Uterus (tissue), 4 donors: Measurements from ENCODE around the gene TMEM94. TPM values are rescaled to one million over a fixed set of nuclear protein-coding genes. Genes with fewer than 3 reads are reported as not detected.

ENCODE experiments used
- DNase-seq, 2 donors: peaks; one replicate each; pipeline ENCODE4 v3.0.0-alpha.2; 2019 to 2020
- H3K27ac ChIP-seq, 2 donors: fragments of 200-600 bp; sonication (generic); 1 replicate in 1 of 2; 2 replicates in 1 of 2; pipeline ENCODE4 v1.5.1; 2016 to 2018
- H3K27me3 ChIP-seq, 2 donors: fragments of 200-600 bp; sonication (generic); one replicate each; pipeline ENCODE4 v1.5.1; 2018 to 2019; ENCODE audit warnings: control low read depth in 1 of 2
- H3K36me3 ChIP-seq, 2 donors: fragments of 200-600 bp; sonication (generic); one replicate each; pipeline ENCODE4 v1.5.1; 2019; ENCODE audit warnings: control low read depth in 1 of 2
- H3K4me1 ChIP-seq, 2 donors: fragments of 200-600 bp; sonication (generic); one replicate each; pipeline ENCODE4 v1.5.1; 2018 to 2019; ENCODE audit warnings: control low read depth in 1 of 2
- H3K4me3 ChIP-seq, 2 donors: fragments of 200-600 bp; sonication (generic); 1 replicate in 1 of 2; 2 replicates in 1 of 2; pipeline ENCODE4 v1.5.1; 2018 to 2019; ENCODE audit warnings: mild to moderate bottlenecking in 1 of 2
- H3K9me3 ChIP-seq, 2 donors: fragments of 200-600 bp; sonication (generic); one replicate each; pipeline ENCODE4 v1.5.1; 2019; ENCODE audit warnings: control low read depth in 1 of 2
- CTCF ChIP-seq, 4 experiments: fragments of 200-600 bp in 2 of 4; fragments of 450-650 bp in 2 of 4; sonication (generic) in 2 of 4; IDR thresholded peaks; one replicate each; pipeline ENCODE4 v1.5.1; 2016 to 2019; ENCODE audit warnings: antibody characterized with exemption in 4 of 4, mild to moderate bottlenecking in 2 of 4, moderate library complexity in 1 of 4
- POLR2A ChIP-seq, 2 donors: fragments of 450-650 bp; IDR thresholded peaks; one replicate each; pipeline ENCODE4 v1.6.1; 2016; ENCODE audit warnings: antibody characterized with exemption in 2 of 2, mild to moderate bottlenecking in 1 of 2, moderate library complexity in 1 of 2
- intact Hi-C: fragments of 100-400 bp; cut with DNase I; formaldehyde crosslinking; loops from one replicate; pipeline ENCODE4 v1.15.1; 2023; ENCODE audit warnings: low total_unique reads
- total RNA-seq, 4 donors: library from RNA; depleted of rRNA in 3 of 4; stranded (reverse); fragments of >200 nt in 3 of 4; gene quantifications; one replicate each; pipeline versions ENCODE4 v1.1.0 to v1.2.4, GENCODE V29; 2014 to 2023
- donor health status: DM: yes; HTN: yes; CAD: no.

Gene TMEM94
- total RNA-seq, 4 donors from 2014 or later = 3.8 to 91.2 (median 26.0) TPM

DNA sequence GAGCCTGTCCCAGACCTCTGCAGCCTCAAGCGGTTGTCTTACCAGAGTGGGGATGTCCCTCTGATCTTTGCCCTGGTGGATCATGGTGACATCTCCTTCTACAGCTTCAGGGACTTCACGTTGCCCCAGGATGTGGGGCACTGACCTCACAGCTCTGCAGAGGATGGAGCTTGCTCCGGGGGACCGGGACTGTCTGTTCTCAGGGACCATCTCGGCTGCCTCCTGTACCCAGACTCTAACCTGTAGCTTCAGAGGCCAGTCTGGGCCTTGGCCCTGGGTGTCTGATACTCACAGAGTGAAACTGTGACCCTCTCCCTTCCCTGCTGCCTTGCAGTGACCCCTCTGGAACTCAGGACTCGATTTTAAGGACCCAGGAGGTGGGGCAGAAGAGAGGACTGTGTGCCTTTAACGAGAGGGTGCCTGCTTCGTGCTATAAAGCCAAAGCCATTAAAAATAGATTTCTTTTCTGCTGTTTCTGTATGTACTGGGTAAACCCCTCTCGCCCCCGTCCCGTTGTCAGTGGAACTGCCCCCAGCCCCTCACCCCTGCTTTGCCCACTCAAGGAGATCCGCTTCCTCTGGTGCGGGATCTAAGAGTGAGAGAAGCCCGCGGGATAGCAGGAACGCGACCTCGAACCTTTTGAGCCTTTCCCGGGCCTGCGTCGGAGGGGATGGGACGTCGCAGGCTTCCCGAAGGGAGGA, 68.0 kb downstream of the TMEM94 start:
- intact Hi-C loops = loop anchor here (10.0 kb wide), 1 partner anchor 200 kb away; no protein-coding TSS in a partner anchor

GRCh38 chr17:75524970-75525805, 68.8 kb downstream of the TMEM94 start, which contains the start of gene LLGL2:
LLGL2 (plus strand) TSS chr17:75525697; CDS start chr17:75543427, 17,730 bp downstream.
- TF ChIP-seq CTCF (IDR thresholded peaks at IDR 0.05) = peak in 3 of 4 experiments; percentile 31 to 62 (median 58)
- TF ChIP-seq POLR2A (IDR thresholded peaks at IDR 0.05) = peak; percentile 29 to 50
- peak; percentile 66 to 68 for DNase-seq
- intact Hi-C loops = loop anchor here (10.0 kb wide), 1 partner anchor 200 kb away; no protein-coding TSS in a partner anchor

More for the DNA sequence above, 68.0 kb downstream of the TMEM94 start:
- no peaks in the 10 kb centered on the region for H3K9me3 ChIP-seq
- H3K27ac ChIP-seq = peak overlapping the region; percentile 71 to 79
- DNase-seq = no peak
- no peak for TF ChIP-seq POLR2A (IDR thresholded peaks at IDR 0.05)
- TF ChIP-seq CTCF (IDR thresholded peaks at IDR 0.05) = no peak
- peaks cover 0 to 10% of the 10 kb centered on the region in 2 donors for H3K4me1 ChIP-seq
- no peaks in the 10 kb centered on the region for H3K36me3 ChIP-seq
- peak overlapping the region; percentile 67 to 85 for H3K4me3 ChIP-seq
- H3K27me3 ChIP-seq = no peaks in the 10 kb centered on the region

DNA sequence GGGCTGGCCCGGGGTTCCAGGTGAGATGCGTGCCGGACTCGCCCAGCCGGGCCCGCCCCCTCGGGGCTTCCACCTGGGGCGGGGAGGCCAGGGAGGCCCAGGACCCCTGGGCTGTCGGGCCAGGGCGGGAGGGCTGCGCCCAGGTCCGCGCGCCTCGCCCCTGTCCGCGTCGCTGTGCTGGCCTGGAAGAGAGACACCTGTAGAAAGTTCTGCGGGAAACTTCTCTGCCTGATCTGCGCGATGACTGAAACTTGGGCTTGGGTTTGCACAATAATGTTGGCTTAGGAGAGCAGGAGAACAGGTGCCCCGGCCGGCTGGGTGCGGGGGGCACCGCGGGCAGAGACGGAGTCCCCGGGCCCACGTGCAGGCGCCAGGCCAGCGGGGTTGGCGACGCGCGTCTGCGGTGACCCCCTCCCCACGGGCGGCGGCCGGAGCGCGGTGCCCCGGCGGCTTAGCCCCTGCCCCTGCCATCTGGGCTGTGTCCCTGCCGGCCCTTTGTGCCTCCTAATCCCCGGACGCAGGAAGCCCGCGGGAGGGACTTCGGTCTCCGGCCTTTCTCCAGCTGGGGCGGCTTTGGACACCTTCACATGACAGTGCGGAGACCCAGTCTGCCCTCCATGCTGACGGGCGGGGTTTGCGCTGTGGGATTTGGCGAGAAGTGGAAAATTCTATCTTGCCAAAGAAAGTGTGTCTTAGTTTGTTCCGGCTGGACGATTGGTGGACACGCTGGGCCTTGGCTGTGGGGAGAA, 69.5 kb downstream of the TMEM94 start:
- Histone ChIP-seq H3K9me3 (no peaks in the 10 kb centered on the region), H3K27me3 (no peaks in the 10 kb centered on the region), H3K36me3 (no peaks in the 10 kb centered on the region), H3K4me3 (peak overlapping the region; percentile 67 to 85), H3K27ac (peak overlapping the region in 1 of 2 donors; percentile 71), H3K4me1 (peaks cover 0 to 10% of the 10 kb centered on the region in 2 donors)
- intact Hi-C loops = loop anchor here (10.0 kb wide), 1 partner anchor 201 kb away; no protein-coding TSS in a partner anchor
- TF ChIP-seq CTCF (IDR thresholded peaks at IDR 0.05) = no peak
- TF ChIP-seq POLR2A (IDR thresholded peaks at IDR 0.05) = no peak
- no peak for DNase-seq

More at GRCh38 chr17:75524970-75525805, 68.8 kb downstream of the TMEM94 start, which contains the start of gene LLGL2:
- peak within 1 kb of the TSS; percentile 71 to 79 for H3K27ac ChIP-seq
- H3K4me1 ChIP-seq = peaks cover 0 to 10% of the 10 kb centered on the region in 2 donors
- H3K4me3 ChIP-seq = peak within 1 kb of the TSS; percentile 67 to 85
- no peaks in the 10 kb centered on the region for H3K27me3 ChIP-seq
- H3K9me3 ChIP-seq = no peaks in the 10 kb centered on the region
- H3K36me3 ChIP-seq = no peaks in the 10 kb centered on the region

- peaks cover 0 to 10% of the 10 kb centered on the region in 2 donors for H3K4me1 ChIP-seq
- no peaks in the 10 kb centered on the region for H3K9me3 ChIP-seq
- TF ChIP-seq CTCF (IDR thresholded peaks at IDR 0.05) (no peak), POLR2A (IDR thresholded peaks at IDR 0.05) (no peak)
- intact Hi-C loops = loop anchor here (10.0 kb wide), 1 partner anchor 202 kb away; no protein-coding TSS in a partner anchor
- no peaks in the 10 kb centered on the region for H3K36me3 ChIP-seq
- H3K27ac ChIP-seq = no peak overlapping the region
- no peaks in the 10 kb centered on the region for H3K27me3 ChIP-seq
- no peak for DNase-seq
- H3K4me3 ChIP-seq = no peak overlapping the region
Observed at GRCh38 chr17:75526555-75527270, 70.3 kb downstream of the TMEM94 start.
